ENCODE data around the gene GPATCH2L. TPM values are rescaled to one million over a fixed set of nuclear protein-coding genes. Genes with fewer than 3 reads are reported as not detected.

Gene GPATCH2L
- total RNA-seq, 1 experiment from 2014 or later = 76.7 TPM

GRCh38 chr14:76259029-76259735 is 107.5 kb downstream of the GPATCH2L start:
- Mint-ChIP-seq H3K27me3 (ENCODE audit: low read depth) (0 out of 2 replicates have a peak, but pooled peaks cover 2% of the 10 kb centered on the region), H3K4me1 (peaks cover 11 to 37% of the 10 kb centered on the region in 2 experiments), H3K4me3 (no peak overlapping the region), H3K36me3 (ENCODE audit: insufficient read depth in 1 of 3, low read depth in 3 of 3) (no peaks in the 10 kb centered on the region; a peak in 1 of 7 replicates), H3K9me3 (no peaks in the 10 kb centered on the region), H3K27ac (no peak overlapping the region; a peak in 2 of 7 replicates)
- Histone ChIP-seq H3T11ph (ENCODE audit: low read length) (no peak overlapping the region), H3K27me3 (ENCODE audit: insufficient read depth, low read length) (no peaks in the 10 kb centered on the region), H2BK12ac (ENCODE audit: insufficient read length, low read depth, low read length) (no peak overlapping the region), H3K4ac (ENCODE audit: low read depth, low read length) (no peak overlapping the region), H3K4me2 (ENCODE audit: insufficient read depth, insufficient read length, low read length) (no peak overlapping the region), H3K23me2 (ENCODE audit: insufficient read length, low read depth, low read length, poor library complexity, severe bottlenecking) (no peaks in the 10 kb centered on the region), H2BK5ac (ENCODE audit: insufficient read length, low read length) (no peak overlapping the region), H3K4me1 (ENCODE audit: insufficient read depth, low read length) (peaks cover 5% of the 10 kb centered on the region; the same call in 1 of the 2 replicates), H3K18ac (ENCODE audit: insufficient read length, low read depth, low read length) (no peak overlapping the region), H3K56ac (ENCODE audit: insufficient read length, low read depth, low read length) (no peak overlapping the region), H2AK5ac (ENCODE audit: insufficient read length, low read length) (no peak overlapping the region), H3K27ac (ENCODE audit: insufficient read length, low read depth, low read length) (no peak overlapping the region), H2BK20ac (ENCODE audit: low read depth, low read length, poor library complexity, severe bottlenecking) (no peak overlapping the region), H4K5ac (ENCODE audit: insufficient read length, low read depth, low read length) (no peak overlapping the region), H4K91ac (ENCODE audit: insufficient read length, low read depth, low read length) (no peak overlapping the region), H3K9ac (ENCODE audit: extremely low read depth, insufficient read length, low read length) (no peak overlapping the region), H4K8ac (replicated peaks; ENCODE audit: insufficient read length, low read depth, low read length) (no peak overlapping the region), H4K20me1 (ENCODE audit: control insufficient read depth, insufficient read depth, insufficient read length) (no peaks in the 10 kb centered on the region), H3K79me1 (ENCODE audit: insufficient read depth, low read depth, low read length, poor library complexity, severe bottlenecking) (no peaks in the 10 kb centered on the region), H2BK120ac (ENCODE audit: low read depth, low read length, poor library complexity, severe bottlenecking) (no peak overlapping the region), H3K79me2 (ENCODE audit: insufficient read depth, low read length) (no peaks in the 10 kb centered on the region), H3K14ac (ENCODE audit: insufficient read depth, low read length) (no peak overlapping the region), H3K9me3 (ENCODE audit: control insufficient read depth, low read depth, low read length) (no peaks in the 10 kb centered on the region), H3K23ac (ENCODE audit: insufficient read length, low read depth, low read length) (no peak overlapping the region), H2AFZ (ENCODE audit: low read length) (no peak overlapping the region), H2BK15ac (ENCODE audit: low read depth, low read length) (no peak overlapping the region)
- no peak for TF ChIP-seq CTCF (conservative IDR thresholded peaks at IDR 0.05)
- DNase-seq = no peak
- WGBS (ENCODE audit: extremely low coverage, insufficient read length, low lambda C conversion rate) = no CpG with 5 or more reads among the region's 6 CpGs

All from H9 (cell line).